Hepatocyte (in vitro differentiated cells): ENCODE results near the gene CRNKL1.

Experiments used
- CTCF ChIP-seq: fragments of 200-600 bp; sonication (generic); IDR thresholded peaks from 2 replicates; pipeline ENCODE4 v1.5.1; 2016; ENCODE audit warnings: antibody characterized with exemption, mild to moderate bottlenecking; ENCODE audit not compliant: poor library complexity
- EZH2 ChIP-seq: fragments of 200-600 bp; sonication (generic); IDR thresholded peaks from 2 replicates; pipeline ENCODE4 v1.6.1; 2016; ENCODE audit warnings: antibody characterized with exemption, mild to moderate bottlenecking, borderline replicate concordance
- EZH2phosphoT487 ChIP-seq: fragments of 200-600 bp; sonication (generic); IDR thresholded peaks from one replicate; pipeline ENCODE4 v1.6.1; 2018; ENCODE audit warnings: antibody characterized with exemption, mild to moderate bottlenecking, low read depth, moderate library complexity; ENCODE audit not compliant: unreplicated experiment, severe bottlenecking

DNA sequence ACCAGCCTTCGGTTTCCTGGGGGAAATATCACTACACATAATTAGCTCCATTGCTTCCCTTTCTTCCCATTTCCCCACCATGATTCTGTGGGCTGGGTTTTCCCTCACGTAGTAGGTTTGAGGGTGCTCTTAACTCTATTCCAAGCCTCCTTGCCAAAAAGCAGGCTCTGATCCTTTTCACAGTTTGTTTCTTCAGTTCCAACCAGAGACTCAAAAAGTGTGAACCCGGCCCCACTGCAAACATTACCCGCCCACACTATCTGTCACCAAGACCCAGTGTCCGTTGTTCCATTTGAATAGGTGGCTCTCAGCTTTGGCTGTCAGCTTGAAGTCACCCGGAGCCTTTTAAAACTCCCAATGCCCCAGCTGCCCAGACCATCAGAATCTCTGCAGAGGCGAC lies 46.9 kb downstream of the CRNKL1 start:
- no peak for TF ChIP-seq CTCF
- TF ChIP-seq EZH2: no peak
- no peak for TF ChIP-seq EZH2phosphoT487
